Measurements from ENCODE around the gene SEC31A. TPM values are rescaled to one million over a fixed set of nuclear protein-coding genes. Genes with fewer than 3 reads are reported as not detected.

The SEC31A gene
- 100 to 1,000 TPM; 248 to 337 TPM for total RNA-seq

- Histone ChIP-seq H3K36me3 (peaks cover 6% of the 10 kb centered on the region), H3K9me3 (no peaks in the 10 kb centered on the region), H3K4me1 (ENCODE audit: control insufficient read depth in 1 of 2, low read depth in 2 of 2) (peaks cover 21 to 36% of the 10 kb centered on the region in 2 donors), H3K4me3 (peak within 1 kb of the TSS; percentile 89), H3K27me3 (replicated peaks; ENCODE audit: insufficient read depth) (no peaks in the 10 kb centered on the region), H3K27ac (peak within 1 kb of the TSS; percentile 95 to 98)
- DNase-seq (ENCODE audit: low spot score) (peak; percentile 84), ATAC-seq (ENCODE audit: insufficient number of reproducible peaks, low FRiP score, low read depth) (peak; percentile 98)
- no peak for TF ChIP-seq CTCF (IDR thresholded peaks at IDR 0.05)
Observed at GRCh38 chr4:82890901-82891706, at the start of gene SEC31A. TSS of gene SEC31A (minus strand) at chr4:82891153. CDS start at chr4:82881936, 9,217 bp downstream.

- Histone ChIP-seq H3K27ac (no peak overlapping the region), H3K4me1 (ENCODE audit: control insufficient read depth in 1 of 2, low read depth in 2 of 2) (no peaks in the 10 kb centered on the region), H3K36me3 (peaks cover 10% of the 10 kb centered on the region), H3K4me3 (no peak overlapping the region), H3K27me3 (replicated peaks; ENCODE audit: insufficient read depth) (no peaks in the 10 kb centered on the region), H3K9me3 (no peaks in the 10 kb centered on the region)
- ATAC-seq (ENCODE audit: insufficient number of reproducible peaks, low FRiP score, low read depth): no peak
- no peak for TF ChIP-seq CTCF (IDR thresholded peaks at IDR 0.05)
- no peak for DNase-seq (ENCODE audit: low spot score)
Observed at GRCh38 chr4:82939414-82939813, 48.5 kb upstream of the SEC31A start.

- no peaks in the 10 kb centered on the region for H3K4me1 ChIP-seq (ENCODE audit: control insufficient read depth in 1 of 2, low read depth in 2 of 2)
- no peak for TF ChIP-seq CTCF (IDR thresholded peaks at IDR 0.05)
- ATAC-seq (ENCODE audit: insufficient number of reproducible peaks, low FRiP score, low read depth): no peak
- H3K27ac ChIP-seq: no peak overlapping the region
- no peak overlapping the region for H3K4me3 ChIP-seq
- H3K9me3 ChIP-seq: no peaks in the 10 kb centered on the region
- H3K36me3 ChIP-seq: peaks cover 12% of the 10 kb centered on the region
- DNase-seq (ENCODE audit: low spot score): no peak
- H3K27me3 ChIP-seq (replicated peaks; ENCODE audit: insufficient read depth): no peaks in the 10 kb centered on the region
Observed at GRCh38 chr4:82934441-82934840, 43.5 kb upstream of the SEC31A start.

- ATAC-seq (ENCODE audit: insufficient number of reproducible peaks, low FRiP score, low read depth) (no peak), DNase-seq (ENCODE audit: low spot score) (no peak)
- no peaks in the 10 kb centered on the region for H3K9me3 ChIP-seq
- no peak overlapping the region for H3K4me3 ChIP-seq
- peaks cover 12% of the 10 kb centered on the region for H3K36me3 ChIP-seq
- TF ChIP-seq CTCF (IDR thresholded peaks at IDR 0.05): no peak
- H3K4me1 ChIP-seq (ENCODE audit: control insufficient read depth in 1 of 2, low read depth in 2 of 2): no peaks in the 10 kb centered on the region
- H3K27ac ChIP-seq: no peak overlapping the region
- H3K27me3 ChIP-seq (replicated peaks; ENCODE audit: insufficient read depth): no peaks in the 10 kb centered on the region
Observed at GRCh38 chr4:82930848-82931755, 40.1 kb upstream of the SEC31A start.

GRCh38 chr4:82921795-82922194 is 30.8 kb upstream of the SEC31A start:
- Histone ChIP-seq H3K27me3 (replicated peaks; ENCODE audit: insufficient read depth) (no peaks in the 10 kb centered on the region), H3K4me1 (ENCODE audit: control insufficient read depth in 1 of 2, low read depth in 2 of 2) (no peaks in the 10 kb centered on the region), H3K27ac (no peak overlapping the region), H3K4me3 (no peak overlapping the region), H3K36me3 (no peaks in the 10 kb centered on the region), H3K9me3 (no peaks in the 10 kb centered on the region)
- DNase-seq (ENCODE audit: low spot score) (no peak), ATAC-seq (ENCODE audit: insufficient number of reproducible peaks, low FRiP score, low read depth) (no peak)
- TF ChIP-seq CTCF (IDR thresholded peaks at IDR 0.05): no peak
